SH-SY5Y (cell line): ENCODE results near the gene ASPDH.

Experiments
- GATA2 ChIP-seq: IDR thresholded peaks from 2 replicates; pipeline ENCODE4 v1.6.1; 2011; ENCODE audit warnings: mild to moderate bottlenecking, low read depth, low read length
- GATA3 ChIP-seq: IDR thresholded peaks from 2 replicates; pipeline ENCODE4 v1.6.1; 2011; ENCODE audit warnings: low read depth, mild to moderate bottlenecking, low read length, moderate library complexity

DNA sequence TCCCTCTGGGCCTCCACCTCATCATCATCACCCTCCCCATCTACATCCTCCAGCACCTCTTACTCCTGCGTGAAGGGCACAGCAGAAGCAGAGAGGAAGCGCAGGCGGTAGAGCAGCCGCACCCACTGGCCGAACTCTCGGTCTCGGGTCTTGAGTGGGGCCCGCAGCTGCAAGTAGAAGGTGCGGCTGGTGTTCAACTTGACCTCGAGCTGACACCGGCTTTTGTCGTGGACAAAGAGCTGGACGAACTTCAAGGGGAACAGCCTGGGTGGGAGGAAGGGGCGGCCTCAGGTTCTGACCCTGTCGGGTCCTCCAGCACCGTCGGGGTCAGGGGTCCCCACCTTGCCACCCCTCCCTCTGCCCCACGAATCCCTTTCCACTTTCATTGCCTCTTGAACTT lies 46.1 kb downstream of the ASPDH start:
- TF ChIP-seq GATA3 (no peak), GATA2 (no peak)
